H54 (cell line): ENCODE measurements around the gene CLSTN3.
"Not testable (repeated sequence)": the region's sequence is repeated elsewhere in the genome, so short reads cannot be mapped to it uniquely, and the experiment has no call there.

Experiments
- DNase-seq: peaks from one replicate; pipeline ENCODE4 v3.0.0; 2011; ENCODE audit warnings: low spot score, mixed read lengths; ENCODE audit not compliant: insufficient read length
- FAIRE-seq: peaks from 3 replicates; lab custom pipeline; 2011; peaks lifted over from hg19 to GRCh38; lab: Jason Lieb, UNC
- POLR2A ChIP-seq: IDR thresholded peaks from 2 replicates; pipeline ENCODE4 v1.6.1; 2011; ENCODE audit warnings: low read depth, mild to moderate bottlenecking, low read length

CLSTN3 gene

DNA sequence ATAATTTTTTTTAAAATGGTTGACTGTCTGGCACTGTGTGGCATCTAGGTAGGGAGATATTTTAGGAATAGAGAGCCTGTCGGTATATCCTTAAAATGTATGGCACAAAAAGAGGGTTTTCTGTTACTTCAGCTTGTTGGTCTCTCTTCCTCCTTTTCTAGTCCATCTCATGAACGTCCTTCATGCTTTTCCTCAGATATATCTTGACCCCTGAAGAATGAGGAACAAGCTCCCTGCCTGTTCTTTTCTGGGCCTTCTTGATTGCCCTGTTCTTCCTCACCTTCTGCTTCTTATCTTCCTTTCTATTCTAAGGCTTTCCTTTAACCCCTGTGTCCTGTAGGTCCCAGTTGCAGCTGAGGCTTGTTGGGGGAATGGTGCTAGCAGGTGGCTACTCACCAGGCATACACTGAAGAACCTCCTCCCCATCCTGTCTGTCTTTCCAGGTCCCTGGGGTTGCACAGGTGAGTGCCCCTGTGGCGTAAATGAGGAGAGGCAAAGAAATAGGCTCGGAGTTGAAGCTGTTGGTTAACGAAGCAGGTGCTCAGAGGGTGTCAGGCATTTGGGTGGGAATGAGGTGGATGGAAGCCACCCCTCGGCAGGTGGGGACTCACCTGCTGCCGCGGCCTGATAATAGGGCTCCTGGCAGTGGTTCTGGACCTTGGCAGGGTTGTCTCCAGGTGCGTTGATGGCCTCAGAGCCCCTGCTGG is 30.7 kb upstream of the CLSTN3 start:
- TF ChIP-seq POLR2A = no peak
- FAIRE-seq = no peak
- DNase-seq = no peak

DNA sequence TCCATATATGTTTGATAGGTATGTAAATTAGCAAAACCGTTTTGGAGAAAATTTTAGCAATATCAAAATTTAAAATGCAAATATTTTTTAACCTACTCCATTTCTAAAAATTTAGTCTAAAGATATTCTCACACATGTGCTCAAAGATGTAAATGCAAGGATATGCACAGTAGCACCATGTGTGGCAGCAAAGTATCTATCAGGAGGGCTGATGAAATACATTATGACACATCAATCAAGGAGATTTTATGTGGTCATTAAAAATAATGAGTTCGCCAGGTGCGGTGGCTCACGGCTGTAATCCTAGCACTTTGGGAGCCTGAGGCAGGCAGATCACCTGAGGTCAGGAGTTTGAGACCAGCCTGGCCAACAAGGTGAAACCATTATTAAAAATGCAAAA is 29.9 kb upstream of the CLSTN3 start:
- no peak for DNase-seq
- TF ChIP-seq POLR2A = no peak
- no peak for FAIRE-seq

DNA sequence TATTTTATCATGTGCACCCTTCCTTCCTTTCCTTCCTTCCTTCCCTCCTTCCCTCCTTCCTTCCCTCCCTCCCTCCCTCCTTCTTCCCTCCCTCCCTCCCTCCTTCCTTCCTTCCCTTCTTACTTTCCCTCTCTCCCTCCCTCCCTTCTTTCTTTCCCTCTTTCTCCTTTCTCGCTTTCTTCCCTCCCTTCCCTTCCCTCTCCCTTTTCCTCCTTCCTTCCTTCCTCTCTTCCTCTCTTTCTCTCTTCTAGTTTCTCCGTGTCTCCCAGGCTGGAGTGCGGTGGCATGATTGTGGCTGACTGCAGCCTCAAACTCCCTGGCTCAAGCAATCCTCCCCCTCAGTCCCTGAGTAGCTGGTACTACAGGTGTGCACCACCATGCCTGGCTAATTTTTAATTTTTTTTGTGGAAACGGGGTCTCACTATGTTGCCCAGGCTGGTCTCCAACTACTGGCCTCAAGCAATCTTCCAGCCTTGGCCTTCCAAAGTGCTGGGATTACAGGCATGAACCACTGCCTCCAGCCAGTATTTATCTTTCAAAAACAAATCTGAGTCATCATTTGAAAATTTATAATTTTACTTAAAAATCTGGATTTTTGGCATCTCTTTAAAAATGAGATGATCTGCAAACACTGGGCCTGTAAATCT is 29.0 kb upstream of the CLSTN3 start:
- FAIRE-seq (no peak), DNase-seq (no peak)
- no peak for TF ChIP-seq POLR2A

DNA sequence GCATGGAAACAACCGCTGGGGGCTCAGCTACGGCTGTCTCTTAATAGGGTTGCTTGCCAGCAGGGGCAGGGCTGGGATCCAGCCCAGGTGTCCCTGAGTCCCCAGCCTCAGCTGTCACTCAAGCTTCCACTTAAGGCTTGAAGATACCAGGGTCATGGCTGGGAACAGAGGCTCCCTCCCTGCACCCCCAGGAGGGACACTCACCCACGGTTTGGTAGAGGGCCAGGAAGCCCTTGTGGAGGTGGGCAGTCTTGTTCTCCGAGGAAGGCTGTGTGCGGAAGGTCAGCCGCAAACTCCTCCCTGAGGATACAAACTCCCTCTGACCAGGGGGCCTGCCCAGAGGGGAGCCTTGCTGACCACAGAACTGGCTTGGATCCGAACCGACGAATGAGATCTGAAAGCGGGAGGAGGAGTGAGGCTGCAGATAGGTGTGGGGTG is 28.5 kb upstream of the CLSTN3 start:
- DNase-seq (no peak), FAIRE-seq (no peak)
- TF ChIP-seq POLR2A = no peak

DNA sequence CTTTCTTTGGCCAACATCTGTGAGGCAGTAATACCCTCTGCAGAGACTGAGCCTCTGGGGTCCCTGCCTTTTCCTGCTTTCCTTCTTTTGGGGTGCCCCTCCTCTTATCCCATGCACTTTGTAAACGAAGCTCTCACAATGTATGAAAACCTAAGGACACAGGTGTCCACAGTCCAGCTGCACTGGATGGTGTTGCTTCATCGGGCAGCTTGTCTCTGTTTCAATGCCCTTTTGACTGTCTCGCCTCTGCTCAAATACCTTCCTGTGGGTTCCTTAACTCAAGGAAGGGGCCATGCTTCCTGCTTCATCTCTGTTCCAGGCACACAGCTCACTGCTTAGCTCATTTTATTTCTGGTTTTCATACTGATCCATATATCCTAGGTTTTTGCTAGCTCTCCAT is 27.6 kb upstream of the CLSTN3 start:
- TF ChIP-seq POLR2A = no peak
- FAIRE-seq = no peak
- DNase-seq = no peak

DNA sequence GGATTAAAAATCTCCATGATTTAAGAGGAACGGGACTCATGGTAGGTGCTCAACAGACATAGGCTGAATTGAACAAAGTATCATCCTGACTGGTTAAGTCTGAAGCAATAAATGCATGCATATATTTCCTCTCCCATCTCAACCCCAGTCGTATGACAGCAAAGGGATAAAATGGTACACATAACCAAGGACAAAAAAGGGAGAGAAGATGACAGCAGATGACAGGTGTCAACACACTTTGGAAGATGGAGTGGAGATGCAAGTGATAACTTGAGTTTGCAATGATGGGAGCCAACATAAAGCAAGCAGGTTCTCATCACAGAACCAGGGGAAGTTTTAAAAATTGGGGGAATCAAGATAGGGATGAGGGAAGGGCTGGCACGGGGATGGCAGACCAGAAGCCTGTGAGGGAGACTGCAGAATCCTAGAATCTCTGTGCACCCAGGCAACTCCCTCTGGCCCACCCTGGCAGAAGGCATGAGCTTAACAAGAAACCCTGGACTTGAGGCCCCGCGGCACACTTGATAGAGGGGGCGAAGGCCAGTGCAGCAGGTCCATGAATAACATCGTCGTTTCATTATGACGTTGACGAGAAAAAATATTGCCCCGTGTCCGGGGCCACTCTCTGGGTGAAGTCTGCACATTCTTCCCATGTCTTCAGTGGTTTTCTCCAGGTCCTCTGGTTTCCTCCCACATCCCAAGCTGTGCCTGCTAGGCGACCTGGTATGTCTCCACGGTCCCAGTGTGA is 26.2 kb upstream of the CLSTN3 start:
- no peak for TF ChIP-seq POLR2A
- no peak for FAIRE-seq

DNA sequence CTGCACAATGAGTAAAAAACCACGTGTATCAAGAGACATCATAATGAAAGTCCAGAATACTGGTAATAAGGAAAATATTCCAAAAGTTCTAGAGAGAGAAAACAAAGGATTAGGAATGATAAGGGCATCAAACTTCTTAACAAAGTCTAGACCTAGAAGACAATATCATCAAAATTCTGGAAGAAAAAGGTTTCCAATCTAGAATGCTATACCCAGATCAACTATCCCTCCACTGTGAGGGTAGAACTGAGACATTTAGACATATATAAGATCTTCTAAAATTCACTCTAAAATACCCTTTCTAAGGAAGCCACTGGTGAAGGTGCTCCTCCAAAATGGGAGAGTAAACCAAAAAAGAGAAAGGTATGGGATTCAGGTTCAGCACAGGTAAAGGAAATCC is 24.1 kb upstream of the CLSTN3 start:
- FAIRE-seq (no peak), DNase-seq (no peak)
- TF ChIP-seq POLR2A = no peak

More for the DNA sequence above, 26.2 kb upstream of the CLSTN3 start:
- DNase-seq = no peak

DNA sequence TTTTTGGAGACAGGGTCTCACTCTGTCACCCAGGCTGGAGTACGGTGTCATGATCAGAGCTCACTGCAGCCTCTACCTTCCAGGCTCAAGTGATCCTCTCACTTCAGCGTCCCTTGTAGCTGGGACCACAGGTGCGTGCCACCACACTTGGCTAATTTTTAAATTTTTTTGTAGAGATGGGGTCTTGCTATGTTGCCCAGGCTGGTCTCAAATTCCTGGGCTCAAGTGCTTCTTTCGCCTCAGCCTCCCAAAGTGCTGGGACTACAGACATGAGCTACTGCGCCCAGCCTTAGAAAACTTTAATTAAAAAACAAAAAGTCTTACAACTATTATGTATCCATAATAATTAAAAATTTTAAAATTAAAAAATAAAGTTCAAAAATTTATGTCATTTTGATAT is 23.0 kb upstream of the CLSTN3 start:
- DNase-seq, FAIRE-seq: not testable (repeated sequence)

DNA sequence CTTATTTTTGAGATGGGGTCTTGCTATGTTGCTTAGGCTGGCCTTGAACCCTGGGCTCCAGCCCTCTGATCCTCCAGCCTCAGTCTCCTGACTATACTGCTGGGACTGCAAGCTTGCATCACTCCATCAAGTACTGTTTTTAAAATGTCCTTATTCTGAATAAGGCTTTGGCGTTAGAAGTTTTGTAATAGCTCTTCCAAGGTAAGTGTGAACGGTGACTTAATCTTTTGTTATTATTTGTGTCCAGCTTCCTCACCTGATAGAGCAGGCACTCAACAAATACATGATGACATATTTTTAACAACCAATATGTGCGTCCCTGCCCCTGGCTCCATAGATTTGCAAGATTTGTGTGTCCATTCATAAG is 22.6 kb upstream of the CLSTN3 start:
- DNase-seq (no peak), FAIRE-seq (no peak)
- TF ChIP-seq POLR2A = no peak

DNA sequence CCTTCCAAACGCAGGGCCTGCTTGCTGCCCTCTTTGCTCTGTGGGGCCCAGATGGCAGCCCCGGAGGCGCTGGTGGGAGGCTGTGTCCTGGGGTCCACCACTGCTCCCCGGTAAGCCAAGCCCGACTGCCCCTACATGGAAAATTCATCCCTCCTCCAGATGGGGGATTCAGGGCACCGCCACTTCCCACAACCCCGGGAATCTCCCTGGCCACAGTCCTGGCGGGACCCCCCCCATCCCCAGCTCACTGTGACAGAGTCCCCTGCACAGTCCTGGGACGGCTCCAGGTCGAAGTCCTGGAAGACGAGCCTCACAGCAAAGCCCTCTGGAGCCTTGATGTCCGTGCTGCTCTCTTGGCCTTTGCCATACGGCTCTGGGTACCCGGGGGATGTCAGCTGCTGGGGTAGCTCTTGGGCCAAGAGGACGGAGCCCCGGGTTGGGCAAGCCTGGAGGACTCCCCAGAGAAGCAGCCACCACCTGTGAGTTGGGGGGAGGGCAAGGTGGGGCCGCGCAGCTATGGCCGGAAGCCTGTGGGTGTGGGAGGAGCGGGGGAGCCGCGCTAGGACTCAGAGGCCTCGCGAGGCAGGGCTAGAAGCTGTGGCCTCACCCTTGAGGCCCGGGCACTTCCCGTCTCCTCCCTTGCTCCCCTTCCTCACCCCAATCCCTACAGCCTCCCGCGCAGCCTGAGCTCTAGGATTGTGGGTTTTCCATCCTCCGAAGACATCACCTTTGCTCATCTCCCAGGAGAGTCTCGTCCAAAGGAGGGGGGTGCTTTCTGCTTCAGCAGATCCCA is 22.0 kb upstream of the CLSTN3 start:
- FAIRE-seq (peak; percentile 15), DNase-seq (peak; percentile 89)

DNA sequence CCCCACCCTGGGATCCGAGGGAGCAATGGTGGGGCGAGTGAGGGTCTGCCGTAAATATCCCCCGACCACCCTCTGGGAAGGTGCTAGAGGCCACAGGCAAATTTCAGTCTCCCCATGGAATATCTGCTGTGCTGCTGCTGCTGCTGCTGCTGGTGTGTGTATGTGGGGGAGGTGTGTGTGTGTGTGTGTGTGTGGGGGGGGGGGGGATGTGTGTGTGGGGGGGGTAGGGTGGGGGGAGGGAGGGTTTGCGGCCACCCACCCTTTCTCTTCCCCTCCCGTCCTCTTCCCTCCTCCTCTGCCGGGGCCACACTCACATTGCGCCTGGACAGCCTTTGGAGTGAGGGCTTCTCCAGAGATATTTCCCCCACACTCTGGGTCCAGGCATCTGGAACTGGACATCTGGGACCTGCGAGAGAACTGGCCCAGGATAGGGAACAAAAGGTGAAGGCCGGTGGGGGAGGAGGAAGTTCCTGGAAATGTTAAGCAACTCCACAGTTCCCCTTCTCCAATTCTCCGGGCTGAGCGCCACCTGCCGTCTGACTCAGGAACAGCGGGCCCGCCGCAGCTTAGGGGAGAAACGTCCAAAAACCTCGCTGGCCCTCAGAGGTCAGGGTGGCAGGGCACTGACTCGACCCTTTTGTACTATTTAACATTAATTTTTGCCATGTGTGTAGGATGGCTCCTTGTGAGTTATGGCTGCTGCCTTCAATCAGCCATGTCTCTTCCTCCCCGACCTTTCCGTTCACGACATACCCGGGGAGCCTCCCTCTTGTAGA is 21.2 kb upstream of the CLSTN3 start, which contains the start of gene C1RL:
Gene C1RL, minus strand, starts transcription at position 419 of the 776 bp plus-strand sequence. Its CDS starts 34 bp downstream, at position 385.
- FAIRE-seq (no peak), DNase-seq (peak; percentile 75)
- no peak for TF ChIP-seq POLR2A

More for the DNA sequence above, 22.0 kb upstream of the CLSTN3 start:
- peak; percentile 60 for TF ChIP-seq POLR2A

DNA sequence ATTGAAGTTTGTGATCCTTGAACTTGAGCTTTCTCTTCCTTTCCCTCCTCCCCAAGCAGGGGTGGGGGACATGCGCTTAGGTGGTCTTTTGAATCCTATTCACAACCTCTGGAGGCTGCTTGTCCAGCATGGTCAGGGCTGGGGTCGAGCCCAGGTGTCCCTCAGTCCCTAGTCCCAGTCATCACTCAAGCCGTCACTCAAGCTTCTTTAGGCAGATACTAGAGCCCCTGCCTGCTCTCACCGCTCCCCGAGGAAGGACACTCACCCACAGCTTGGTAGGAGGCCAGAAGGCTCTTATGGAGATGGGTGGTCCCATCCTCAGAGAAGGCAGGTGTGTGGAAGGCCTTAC is 20.6 kb upstream of the CLSTN3 start:
- TF ChIP-seq POLR2A = no peak
- FAIRE-seq (no peak), DNase-seq (no peak)

DNA sequence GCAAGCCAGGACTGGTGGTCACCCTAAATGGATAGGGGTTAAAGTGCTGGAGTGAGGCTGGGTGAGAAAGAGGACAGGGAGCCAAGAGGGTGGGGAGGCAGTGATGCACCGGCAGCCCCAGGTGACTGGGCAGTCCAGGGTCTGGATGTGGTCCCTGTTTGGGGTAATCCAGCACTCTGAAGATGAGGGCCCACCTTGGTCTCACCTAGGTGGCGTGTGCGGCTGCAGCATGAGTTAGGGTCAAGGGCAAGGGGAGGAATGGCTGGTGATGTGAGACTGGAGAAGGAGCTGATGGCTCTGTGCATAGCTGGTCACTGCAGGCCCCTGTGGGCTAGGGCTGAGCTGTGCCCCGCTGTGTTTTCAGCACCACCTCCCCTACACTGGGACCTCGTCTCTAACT is 19.5 kb upstream of the CLSTN3 start:
- TF ChIP-seq POLR2A = no peak
- DNase-seq (no peak), FAIRE-seq (no peak)
